Loucy (cell line): ENCODE data around the gene SPDEF.

Experiments
- CTCF ChIP-seq: fragments of 200-600 bp; sonication (generic); conservative IDR thresholded peaks from 2 replicates; pipeline ENCODE4 v1.5.1; 2014; ENCODE audit warnings: mild to moderate bottlenecking, antibody characterized with exemption, low read length
- EZH2phosphoT487 ChIP-seq: fragments of 200-600 bp; IDR thresholded peaks from 2 replicates; pipeline ENCODE4 v1.6.1; 2018; ENCODE audit warnings: antibody characterized with exemption, mild to moderate bottlenecking, moderate library complexity, borderline replicate concordance

- no peak for TF ChIP-seq CTCF
- no peak for TF ChIP-seq EZH2phosphoT487
Observed at GRCh38 chr6:34602318-34603111, 46.4 kb upstream of the SPDEF start.
